Measurements from ENCODE around the gene SCP2D1. TPM values are rescaled to one million over a fixed set of nuclear protein-coding genes. Genes with fewer than 3 reads are reported as not detected.

SCP2D1 gene
- total RNA-seq, 4 donors from 2014 or later, result not detected

- H3K9me3 ChIP-seq, result no peaks in the 10 kb centered on the region
- TF ChIP-seq POLR2A (IDR thresholded peaks at IDR 0.05) (no peak), EP300 (IDR thresholded peaks at IDR 0.05) (no peak)
- 80 to 94% methylated on average over 4 of the region's 4 CpGs for WGBS, 2 donors (ENCODE audit: low coverage in 1 of 2)
- H3K36me3 ChIP-seq, result no peaks in the 10 kb centered on the region
- ATAC-seq, result no peak
- no peak overlapping the region for H3K27ac ChIP-seq
- no peaks in the 10 kb centered on the region for H3K4me1 ChIP-seq
- H3K4me3 ChIP-seq, result no peak overlapping the region
- H3K27me3 ChIP-seq, result no peaks in the 10 kb centered on the region
Observed at GRCh38 chr20:18853216-18853615, 39.6 kb downstream of the SCP2D1 start.

DNA sequence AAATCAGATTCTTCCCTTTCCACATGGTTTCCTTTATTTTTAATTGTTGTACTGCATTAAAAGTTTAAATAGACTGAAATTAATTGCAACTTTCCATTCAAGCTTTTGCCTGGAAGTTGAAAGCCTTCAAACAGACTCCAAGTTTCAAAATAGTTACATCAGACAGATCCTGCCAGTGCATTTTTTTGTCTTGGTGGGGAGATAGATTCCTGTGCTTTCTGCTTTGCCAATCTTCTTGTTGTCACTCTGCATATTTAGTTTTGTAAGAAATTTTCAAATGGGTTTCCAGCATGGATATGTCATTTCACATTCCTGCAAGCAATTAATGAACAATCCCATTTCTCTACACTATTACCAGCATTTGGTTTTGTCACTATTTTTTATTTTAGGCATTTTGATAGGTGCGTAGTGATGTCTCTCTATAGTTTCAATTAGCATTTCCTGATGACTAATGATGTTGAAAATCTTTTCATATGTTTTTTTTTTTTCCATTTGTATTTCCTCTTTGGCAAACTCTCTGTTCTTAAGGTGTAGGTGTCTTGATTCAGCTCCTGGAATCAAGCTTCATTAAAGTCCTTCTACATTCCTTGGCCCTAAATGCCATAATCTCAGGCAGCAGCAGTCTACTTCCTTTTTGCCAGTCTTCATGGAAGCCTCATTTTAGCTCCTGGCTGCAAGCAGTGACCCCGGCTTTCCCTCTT lies 40.5 kb downstream of the SCP2D1 start:
- Histone ChIP-seq H3K4me1 (no peaks in the 10 kb centered on the region), H3K36me3 (no peaks in the 10 kb centered on the region), H3K27ac (no peak overlapping the region), H3K27me3 (no peaks in the 10 kb centered on the region), H3K9me3 (no peaks in the 10 kb centered on the region), H3K4me3 (no peak overlapping the region)
- no peak for ATAC-seq
- WGBS, 2 donors (ENCODE audit: low coverage in 1 of 2), result 71 to 87% methylated on average over 2 of the region's 2 CpGs
- TF ChIP-seq POLR2A (IDR thresholded peaks at IDR 0.05) (no peak), EP300 (IDR thresholded peaks at IDR 0.05) (no peak), POLR2AphosphoS5 (IDR thresholded peaks at IDR 0.05) (no peak), CTCF (IDR thresholded peaks at IDR 0.05) (no peak)

DNA sequence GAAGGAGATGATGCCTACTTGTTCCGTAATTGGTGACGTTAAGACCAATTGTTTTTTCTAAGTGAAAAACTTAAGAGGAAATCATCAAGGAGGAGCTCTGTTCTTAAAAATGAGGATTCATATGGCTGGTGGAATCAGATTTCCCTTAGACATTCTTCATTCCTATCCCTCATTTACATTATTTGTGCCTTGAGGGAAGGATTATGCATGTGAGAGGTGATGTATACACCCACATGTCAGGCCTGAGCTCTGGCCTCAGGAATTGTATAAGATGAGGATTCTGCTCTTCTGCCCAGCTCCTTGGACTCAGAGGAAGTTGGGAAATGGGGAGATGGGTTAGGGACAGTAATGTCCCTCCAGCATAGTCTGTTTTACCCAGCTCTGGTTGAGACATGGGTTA lies 42.3 kb downstream of the SCP2D1 start:
- no peaks in the 10 kb centered on the region for H3K36me3 ChIP-seq
- 90 to 92% methylated on average over 2 of the region's 2 CpGs for WGBS, 2 donors (ENCODE audit: low coverage in 1 of 2)
- no peak for TF ChIP-seq EP300 (IDR thresholded peaks at IDR 0.05)
- H3K27me3 ChIP-seq, result no peaks in the 10 kb centered on the region
- no peak overlapping the region for H3K27ac ChIP-seq
- peaks cover 0 to 13% (median 0%) of the 10 kb centered on the region in 3 donors for H3K9me3 ChIP-seq
- H3K4me1 ChIP-seq, result no peaks in the 10 kb centered on the region
- no peak overlapping the region for H3K4me3 ChIP-seq
- ATAC-seq, result no peak

DNA sequence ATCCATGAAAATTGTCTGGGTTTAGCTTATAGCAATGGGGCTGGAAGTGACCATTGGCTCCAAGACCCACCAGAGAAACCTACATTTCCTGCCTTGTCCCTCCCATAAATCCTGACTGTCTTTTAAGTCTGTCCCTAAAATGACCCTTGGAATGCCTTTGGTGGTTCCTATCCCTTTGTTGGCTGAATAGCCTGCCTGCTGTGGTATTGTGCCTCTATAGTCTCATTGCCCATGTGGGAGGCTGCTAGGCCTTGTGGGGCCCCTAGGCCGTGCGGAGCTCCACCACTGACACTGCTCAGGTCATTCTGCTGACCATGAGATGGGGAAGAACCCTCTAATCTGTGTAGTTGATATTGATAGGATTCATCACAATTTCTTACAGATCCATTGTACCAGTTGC lies 43.3 kb downstream of the SCP2D1 start:
- WGBS, 2 donors (ENCODE audit: low coverage in 1 of 2), result 80 to 86% methylated on average over 2 of the region's 2 CpGs

GRCh38 chr20:18857640-18858039 lies 44.1 kb downstream of the SCP2D1 start:
- no peak for TF ChIP-seq EP300 (IDR thresholded peaks at IDR 0.05)
- TF ChIP-seq POLR2A (IDR thresholded peaks at IDR 0.05), result no peak
- no peak for TF ChIP-seq POLR2AphosphoS5 (IDR thresholded peaks at IDR 0.05)
- no peak for TF ChIP-seq CTCF (IDR thresholded peaks at IDR 0.05)
- no peak overlapping the region for H3K4me3 ChIP-seq
- no peak for ATAC-seq
- H3K4me1 ChIP-seq, result no peaks in the 10 kb centered on the region
- no peaks in the 10 kb centered on the region for H3K27me3 ChIP-seq
- WGBS, 2 donors (ENCODE audit: low coverage in 1 of 2), result 19 to 27% methylated on average over 1 of the region's 1 CpG
- peaks cover 0 to 13% (median 0%) of the 10 kb centered on the region in 3 donors for H3K9me3 ChIP-seq
- H3K27ac ChIP-seq, result no peak overlapping the region
- no peaks in the 10 kb centered on the region for H3K36me3 ChIP-seq

More for the DNA sequence above, 43.3 kb downstream of the SCP2D1 start:
- Histone ChIP-seq H3K36me3 (no peaks in the 10 kb centered on the region), H3K4me1 (no peaks in the 10 kb centered on the region), H3K4me3 (no peak overlapping the region), H3K27me3 (no peaks in the 10 kb centered on the region), H3K9me3 (peaks cover 0 to 13% (median 0%) of the 10 kb centered on the region in 3 donors), H3K27ac (no peak overlapping the region)
- TF ChIP-seq POLR2AphosphoS5 (IDR thresholded peaks at IDR 0.05), result no peak
- no peak for TF ChIP-seq CTCF (IDR thresholded peaks at IDR 0.05)
- TF ChIP-seq EP300 (IDR thresholded peaks at IDR 0.05), result no peak
- TF ChIP-seq POLR2A (IDR thresholded peaks at IDR 0.05), result no peak
- ATAC-seq, result no peak

DNA sequence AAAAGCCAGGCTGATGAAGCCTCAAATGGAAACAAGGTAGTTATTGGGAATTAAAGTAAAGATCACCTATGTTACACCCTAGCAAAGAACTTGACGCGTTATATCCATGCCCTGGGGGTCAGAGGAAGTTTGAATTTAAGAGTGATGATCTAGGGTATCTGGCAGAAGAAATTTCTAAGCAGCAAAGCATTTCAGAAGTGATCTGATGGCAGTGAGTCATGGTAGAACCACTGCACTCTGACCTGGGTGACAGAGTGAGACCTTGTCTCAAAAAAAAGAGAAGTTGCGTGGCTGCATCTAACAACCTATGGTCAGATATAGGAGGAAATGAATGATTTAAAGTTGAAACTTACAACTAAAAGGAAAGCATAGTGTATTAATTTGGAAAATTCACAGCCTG lies 45.2 kb downstream of the SCP2D1 start:
- Histone ChIP-seq H3K9me3 (peaks cover 0 to 13% (median 0%) of the 10 kb centered on the region in 3 donors), H3K27me3 (no peaks in the 10 kb centered on the region), H3K4me3 (no peak overlapping the region), H3K36me3 (no peaks in the 10 kb centered on the region), H3K4me1 (no peaks in the 10 kb centered on the region), H3K27ac (no peak overlapping the region)
- 74 to 95% methylated on average over 3 of the region's 3 CpGs for WGBS, 2 donors (ENCODE audit: low coverage in 1 of 2)
- TF ChIP-seq POLR2AphosphoS5 (IDR thresholded peaks at IDR 0.05) (no peak), CTCF (IDR thresholded peaks at IDR 0.05) (no peak), EP300 (IDR thresholded peaks at IDR 0.05) (no peak), POLR2A (IDR thresholded peaks at IDR 0.05) (no peak)
- ATAC-seq, result no peak
